ENCODE data around the gene LRRC15. TPM values are rescaled to one million over a fixed set of nuclear protein-coding genes. Genes with fewer than 3 reads are reported as not detected.

LRRC15 gene
- polyA plus RNA-seq, 1 donor, result 0.10 TPM

GRCh38 chr3:194360568-194360967 is 9.0 kb downstream of the LRRC15 start:
- no peak for DNase-seq

GRCh38 chr3:194357681-194358080 is 11.9 kb downstream of the LRRC15 start:
- no peak for DNase-seq

DNA sequence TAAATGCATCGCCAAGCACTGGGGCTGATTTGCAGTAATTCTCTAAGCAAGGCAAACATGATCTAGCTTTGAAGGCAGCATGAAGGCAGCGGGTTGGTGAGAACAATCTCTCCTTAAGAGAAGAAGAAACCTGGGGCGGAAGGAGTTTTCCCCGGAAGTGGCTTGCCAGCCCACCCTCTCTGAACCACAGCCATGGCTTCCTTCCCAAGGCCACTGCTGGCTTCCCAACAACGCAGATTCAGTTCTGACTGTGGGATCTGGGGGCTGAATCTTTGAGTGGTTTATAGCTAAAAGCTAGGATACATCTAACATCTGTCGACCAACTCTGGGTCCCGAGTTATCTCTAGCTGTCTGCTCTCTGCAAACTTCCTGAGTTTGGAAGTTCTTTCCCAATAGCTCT is 14.2 kb downstream of the LRRC15 start:
- no peak for DNase-seq

DNA sequence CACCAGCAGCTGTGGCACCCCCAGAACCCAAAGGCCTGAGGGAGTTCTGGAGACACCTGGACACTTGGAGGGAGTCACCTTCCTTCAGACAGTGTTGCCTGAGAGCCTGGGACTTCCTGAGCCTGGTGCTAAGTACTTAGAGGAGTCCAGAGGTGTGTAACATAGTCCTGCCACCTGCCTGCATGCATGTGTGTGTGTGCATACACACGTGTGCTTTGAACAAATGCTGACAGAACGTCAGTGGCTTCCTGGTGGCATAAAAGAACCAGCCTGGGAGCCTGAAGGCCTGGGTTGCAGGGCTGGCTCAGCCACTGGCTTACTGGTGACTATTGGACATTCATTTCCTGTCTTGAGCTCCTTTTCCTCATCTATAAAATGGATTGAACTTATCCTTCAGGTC is 15.2 kb downstream of the LRRC15 start:
- DNase-seq, result no peak

- DNase-seq, result no peak
These were observed 16.8 kb downstream of the LRRC15 start for GRCh38 chr3:194352667-194353246.

- no peak for DNase-seq
These were observed 17.5 kb downstream of the LRRC15 start for GRCh38 chr3:194351952-194352536.

DNA sequence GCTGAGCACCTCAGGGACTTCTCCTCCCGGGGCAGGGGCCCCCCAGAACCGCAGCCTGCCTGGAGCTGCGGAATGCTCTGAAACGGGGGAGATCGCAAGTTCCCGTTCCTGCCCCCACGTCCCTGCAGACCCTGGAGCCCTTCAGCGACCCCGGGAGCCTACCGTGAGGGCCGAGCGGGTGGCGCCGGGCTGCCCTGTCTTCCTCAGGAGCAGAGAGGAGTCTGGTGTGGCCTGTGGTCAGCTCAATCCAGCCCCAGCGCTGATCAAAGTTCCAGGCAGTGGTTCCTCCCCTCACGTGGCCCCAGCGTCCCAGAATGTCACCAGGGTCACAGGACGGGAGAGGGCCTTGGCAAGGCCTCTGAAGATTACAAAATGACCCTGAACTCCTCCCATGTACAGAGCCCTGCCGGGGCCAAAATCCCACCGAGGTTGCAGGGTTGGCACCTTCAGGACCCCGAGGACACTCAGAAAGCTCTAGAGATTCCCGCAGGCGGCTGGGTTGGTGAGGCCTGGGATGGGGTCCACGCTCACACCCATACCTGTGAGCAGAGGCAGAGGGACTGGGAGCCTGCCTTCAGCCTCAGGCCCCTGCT is 18.4 kb downstream of the LRRC15 start, which contains the start of gene CPN2:
CPN2 (minus strand) TSS at position 249 of the 593 bp plus-strand sequence. CDS start 8,626 bp downstream, outside the sequence.
- no peak for DNase-seq

DNA sequence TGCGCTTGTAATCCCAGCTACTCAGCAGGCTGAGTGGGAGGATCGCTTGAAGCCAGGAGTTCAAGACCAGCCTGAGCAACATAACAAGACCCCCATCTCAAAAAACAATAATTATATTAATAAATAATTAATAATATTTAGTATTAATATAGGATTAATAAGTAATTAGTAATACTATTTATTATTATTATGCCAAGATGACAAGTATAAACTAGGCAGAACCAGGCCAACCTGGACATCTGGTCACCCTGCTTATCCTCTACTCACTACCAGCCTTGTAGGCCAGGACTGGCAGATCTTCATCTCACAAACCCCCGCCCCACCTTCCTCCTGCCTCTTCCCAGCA is 18.8 kb downstream of the LRRC15 start:
- no peak for DNase-seq

GRCh38 chr3:194348354-194348753 is 21.2 kb downstream of the LRRC15 start:
- no peak for DNase-seq

DNA sequence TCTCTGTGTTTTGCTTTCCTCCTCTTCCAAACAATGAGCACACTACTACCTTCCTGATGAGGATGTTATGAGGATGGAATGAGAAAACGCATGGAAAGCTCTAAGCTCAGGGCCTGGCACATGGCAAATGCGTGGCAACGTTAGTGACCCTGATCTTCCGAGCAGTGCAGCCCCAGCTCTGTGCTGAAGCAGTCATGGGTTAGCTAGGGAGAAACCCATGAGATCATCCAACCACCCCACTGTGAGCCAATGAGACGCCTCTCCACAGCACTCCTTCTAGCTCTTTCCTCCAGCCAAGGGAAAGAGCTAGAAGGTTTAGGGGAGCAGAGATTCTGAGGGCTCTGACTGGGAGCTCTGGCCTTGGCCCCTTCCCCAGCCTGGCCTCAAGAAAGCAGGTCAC is 22.9 kb downstream of the LRRC15 start:
- DNase-seq, result no peak

DNA sequence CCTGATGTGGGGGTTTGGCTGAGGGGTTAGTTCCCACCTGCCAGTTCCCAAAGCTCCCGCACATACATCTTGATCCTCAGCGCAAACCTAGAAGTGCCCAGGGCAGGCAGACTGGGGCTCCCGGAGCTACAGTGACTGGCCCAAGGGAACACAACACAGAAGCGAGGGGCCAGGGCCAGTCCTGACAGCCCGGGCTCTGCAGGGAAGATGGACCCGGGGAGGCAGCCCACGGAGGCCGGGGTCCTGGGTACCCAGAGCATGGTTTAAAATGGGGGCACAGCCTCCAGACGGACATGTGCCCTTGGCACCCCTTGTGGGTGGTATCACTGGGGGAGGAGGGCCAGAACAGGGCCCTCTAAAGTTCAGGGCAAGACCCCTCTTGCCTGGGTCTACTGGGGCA is 23.5 kb downstream of the LRRC15 start:
- no peak for DNase-seq

DNA sequence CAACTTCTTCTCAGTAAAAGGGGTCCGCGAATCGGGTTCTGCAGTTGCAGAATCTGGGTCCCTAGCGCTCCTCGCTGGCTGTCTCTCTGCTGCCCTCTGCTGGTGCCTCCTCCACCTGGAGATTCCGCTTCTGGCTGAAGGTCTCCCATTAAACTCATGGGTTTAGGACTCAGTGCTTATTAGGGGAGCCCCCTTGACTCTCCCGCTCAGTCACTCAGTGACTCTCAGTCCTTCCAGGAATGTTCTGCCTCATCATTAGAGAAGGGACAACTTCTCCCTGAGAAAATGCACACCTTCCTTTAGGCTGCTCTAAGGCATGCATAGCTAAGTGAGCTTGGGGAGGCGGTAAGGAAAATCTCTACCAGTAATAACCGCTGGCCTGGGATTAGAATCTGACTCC is 25.5 kb downstream of the LRRC15 start:
- peak; percentile 69 for DNase-seq

DNA sequence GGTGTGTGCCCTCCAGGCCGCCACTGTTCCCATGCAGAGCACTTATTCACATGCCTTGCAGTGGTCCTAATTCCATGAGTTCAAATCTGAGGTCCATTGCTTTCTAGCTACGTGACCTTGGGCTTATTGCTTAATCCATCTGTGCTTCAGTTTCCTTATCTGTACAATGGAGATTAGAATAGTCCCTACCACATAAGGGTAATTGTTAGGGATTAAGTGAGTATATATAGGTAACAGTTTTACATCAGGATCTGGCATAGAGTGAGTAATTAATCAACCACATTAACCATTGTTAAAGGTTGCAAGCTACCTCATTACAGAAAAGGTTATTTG is 26.0 kb downstream of the LRRC15 start:
- no peak for DNase-seq

- no peak for DNase-seq
These were observed 26.5 kb downstream of the LRRC15 start for GRCh38 chr3:194342861-194343560.

GRCh38 chr3:194340757-194341400 is 28.7 kb downstream of the LRRC15 start:
- DNase-seq, result no peak

DNA sequence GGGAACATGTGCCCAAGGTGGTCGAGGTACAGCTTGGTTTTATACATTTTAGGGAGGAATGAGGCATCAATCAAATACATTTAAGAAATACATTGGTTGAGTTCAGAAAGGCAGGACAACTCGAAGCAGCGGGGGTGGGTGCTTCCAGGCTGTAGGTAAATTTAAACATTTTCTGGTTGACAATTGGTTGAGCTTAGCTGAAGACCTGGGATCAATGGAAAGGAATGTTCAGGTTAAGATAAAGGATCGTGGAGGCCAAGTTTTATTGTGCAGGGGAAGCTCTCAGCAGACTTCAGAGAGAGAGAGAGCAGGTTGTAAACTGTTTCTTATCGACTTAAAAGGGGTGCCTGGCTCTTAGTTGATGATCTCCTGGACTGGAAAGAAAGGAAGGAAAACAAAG is 29.7 kb downstream of the LRRC15 start:
- DNase-seq, result no peak

DNA sequence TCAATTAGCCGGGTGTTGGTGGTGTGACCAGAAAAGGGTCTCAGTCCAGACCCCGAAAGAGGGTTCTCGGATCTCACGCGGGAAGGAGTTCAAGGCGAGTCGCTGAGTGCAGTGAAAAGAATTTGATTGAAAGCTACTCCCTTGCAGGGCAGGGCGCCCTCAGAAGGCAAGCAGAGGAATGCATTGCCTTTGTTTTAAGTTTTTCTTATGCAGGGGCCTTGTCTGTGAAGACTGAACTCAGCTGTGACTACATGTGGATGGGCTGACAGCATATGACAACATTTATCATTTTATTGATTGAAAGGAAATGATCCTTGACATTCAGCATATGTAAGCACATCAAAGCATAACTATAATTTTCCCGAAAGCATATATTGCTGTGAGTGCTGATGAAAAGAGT is 30.2 kb downstream of the LRRC15 start:
- no peak for DNase-seq

- DNase-seq, result no peak
These were observed 31.4 kb downstream of the LRRC15 start for GRCh38 chr3:194337965-194338753.

DNA sequence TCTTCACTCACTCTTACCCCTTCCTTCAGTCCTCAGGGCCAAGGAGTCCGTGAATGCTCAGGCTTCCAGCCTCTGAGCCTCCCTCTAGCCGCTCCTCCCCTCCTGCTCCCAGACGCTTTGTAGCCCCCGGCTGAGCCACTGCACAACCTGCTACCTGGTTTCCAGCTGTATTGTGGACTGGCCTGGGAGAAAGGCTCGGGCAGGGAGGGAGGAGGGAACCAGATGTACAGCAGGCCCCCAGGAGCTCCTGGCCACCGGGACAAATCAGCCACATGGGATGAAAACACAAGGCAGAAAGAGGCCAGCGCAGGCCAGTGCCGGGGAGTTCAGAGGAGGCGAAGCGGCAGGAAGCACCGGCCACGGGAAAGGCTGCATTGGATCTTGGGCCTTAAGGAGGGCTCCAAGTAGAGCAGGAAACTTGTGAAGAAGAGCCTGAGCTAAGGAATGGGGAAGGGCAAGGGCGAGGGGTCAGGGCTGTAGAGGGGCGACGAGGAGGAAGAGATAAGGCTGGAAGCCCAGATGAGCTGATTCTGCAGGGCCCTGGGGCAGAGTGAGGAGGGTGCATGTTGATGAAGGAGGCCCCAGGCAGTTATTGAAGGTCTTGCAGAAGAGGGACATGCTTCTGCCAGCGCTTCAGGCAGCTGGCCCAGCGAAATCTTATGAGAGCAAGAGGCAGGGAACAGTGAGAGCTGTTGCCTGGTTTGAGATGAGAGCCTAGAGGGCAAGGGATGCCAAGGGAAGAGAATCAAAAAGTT is 32.8 kb downstream of the LRRC15 start:
- DNase-seq, result no peak

DNA sequence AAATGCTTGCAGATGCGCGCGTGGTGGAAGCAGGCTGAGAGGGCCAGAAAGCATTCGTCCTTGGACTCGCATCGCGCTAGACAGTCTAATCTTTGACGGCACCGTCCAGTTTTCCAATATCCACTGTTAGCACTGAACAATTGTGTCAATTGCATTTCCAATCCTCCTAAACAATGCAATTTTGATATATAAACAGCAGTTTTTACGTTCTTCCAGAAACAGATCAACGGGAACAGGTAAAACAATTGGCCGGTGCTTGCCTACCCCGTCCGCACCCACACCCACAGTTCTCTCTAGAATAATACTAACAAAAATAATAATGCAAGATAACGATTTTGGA is 35.6 kb downstream of the LRRC15 start:
- DNase-seq, result no peak

DNA sequence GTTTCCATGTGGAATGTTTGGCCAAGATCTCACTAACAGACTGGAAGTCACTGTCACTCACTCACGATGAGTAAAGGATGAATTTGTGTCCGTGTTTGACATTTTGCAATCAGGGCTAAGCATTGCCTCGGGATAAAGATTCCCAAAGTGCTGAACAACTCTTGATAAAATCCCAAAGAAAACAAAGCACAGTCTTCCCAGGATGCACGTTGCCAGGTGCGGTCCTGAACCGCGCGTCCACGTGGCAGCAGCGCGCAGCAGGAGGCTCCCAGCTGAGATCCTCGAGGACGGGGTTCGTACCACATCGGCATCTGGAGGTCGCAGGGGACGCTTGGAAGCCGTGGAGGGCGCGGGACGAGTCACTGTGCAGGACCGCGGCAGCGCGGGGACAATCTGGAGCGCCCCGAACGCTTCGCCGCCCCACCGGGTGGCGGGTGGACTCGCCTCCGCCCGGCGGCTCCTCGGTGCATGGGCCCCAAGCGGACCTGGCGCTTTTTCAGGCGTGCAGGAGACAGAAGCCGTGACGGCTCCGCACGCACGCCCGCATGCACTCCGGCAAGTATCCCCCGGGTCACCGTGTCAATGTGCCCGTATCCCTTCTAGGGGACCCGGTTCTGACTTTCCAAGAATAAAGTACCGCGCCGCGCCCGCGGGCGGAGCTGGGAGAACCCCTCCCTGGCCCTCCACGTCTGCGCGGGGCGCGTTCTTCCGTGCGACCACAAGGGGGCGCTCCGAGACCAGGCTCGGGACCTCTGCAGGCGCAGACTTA is 36.1 kb downstream of the LRRC15 start:
- DNase-seq, result peak; percentile 92
